ENCODE measurements around the gene ADCY1.

DNA sequence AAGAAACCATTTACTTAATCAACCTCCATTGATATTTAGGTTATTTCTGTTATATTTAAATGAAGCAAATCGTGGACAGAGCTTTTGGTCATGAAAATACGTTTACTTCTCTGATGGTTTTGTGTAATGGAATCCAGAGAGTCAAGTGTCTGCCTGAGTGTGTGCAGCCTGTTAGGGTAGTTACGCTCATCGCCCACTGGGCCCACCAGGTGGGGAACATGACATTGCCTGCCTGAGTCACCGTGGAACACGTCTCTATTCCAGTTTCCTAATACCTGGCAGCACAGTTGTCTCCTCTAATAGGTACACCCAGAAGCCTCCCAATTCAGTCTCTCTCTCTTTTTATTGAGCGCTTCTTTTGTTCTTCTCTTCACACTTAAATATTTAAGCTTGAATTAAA, 91.0 kb downstream of the ADCY1 start:
- TF ChIP-seq, protein P1, sequence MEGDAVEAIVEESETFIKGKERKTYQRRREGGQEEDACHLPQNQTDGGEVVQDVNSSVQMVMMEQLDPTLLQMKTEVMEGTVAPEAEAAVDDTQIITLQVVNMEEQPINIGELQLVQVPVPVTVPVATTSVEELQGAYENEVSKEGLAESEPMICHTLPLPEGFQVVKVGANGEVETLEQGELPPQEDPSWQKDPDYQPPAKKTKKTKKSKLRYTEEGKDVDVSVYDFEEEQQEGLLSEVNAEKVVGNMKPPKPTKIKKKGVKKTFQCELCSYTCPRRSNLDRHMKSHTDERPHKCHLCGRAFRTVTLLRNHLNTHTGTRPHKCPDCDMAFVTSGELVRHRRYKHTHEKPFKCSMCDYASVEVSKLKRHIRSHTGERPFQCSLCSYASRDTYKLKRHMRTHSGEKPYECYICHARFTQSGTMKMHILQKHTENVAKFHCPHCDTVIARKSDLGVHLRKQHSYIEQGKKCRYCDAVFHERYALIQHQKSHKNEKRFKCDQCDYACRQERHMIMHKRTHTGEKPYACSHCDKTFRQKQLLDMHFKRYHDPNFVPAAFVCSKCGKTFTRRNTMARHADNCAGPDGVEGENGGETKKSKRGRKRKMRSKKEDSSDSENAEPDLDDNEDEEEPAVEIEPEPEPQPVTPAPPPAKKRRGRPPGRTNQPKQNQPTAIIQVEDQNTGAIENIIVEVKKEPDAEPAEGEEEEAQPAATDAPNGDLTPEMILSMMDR (conservative IDR thresholded peaks at IDR 0.05 in 1 of 2, IDR thresholded peaks at IDR 0.05 in 1 of 2; ENCODE audit: low read depth in 1 of 2, low read length in 2 of 2), result no peak
- no peak for TF ChIP-seq EZH2 (IDR thresholded peaks at IDR 0.05; ENCODE audit: low read length, missing control alignments)
